Testis (tissue), 3 donors: ENCODE measurements around the gene MOBP. TPM values are rescaled to one million over a fixed set of nuclear protein-coding genes. Genes with fewer than 3 reads are reported as not detected.

ENCODE experiments used
- DNase-seq: peaks from one replicate; pipeline ENCODE4 v3.0.0-alpha.2; 2019
- H3K27ac ChIP-seq, 2 donors: fragments of 200-600 bp; sonication (generic); one replicate each; pipeline ENCODE4 v1.5.1; 2019
- H3K27me3 ChIP-seq: fragments of 200-600 bp; sonication (generic); one replicate; pipeline ENCODE4 v1.5.1; 2019
- H3K36me3 ChIP-seq: fragments of 200-600 bp; sonication (generic); one replicate; pipeline ENCODE4 v1.5.1; 2017; ENCODE audit warnings: low read depth; ENCODE audit errors: missing control alignments
- H3K4me1 ChIP-seq: fragments of 200-600 bp; sonication (generic); one replicate; pipeline ENCODE4 v1.5.1; 2019
- H3K4me3 ChIP-seq, 2 donors: fragments of 200-600 bp; sonication (generic); one replicate each; pipeline ENCODE4 v1.5.1; 2017 to 2019
- H3K9me3 ChIP-seq: fragments of 200-600 bp; sonication (generic); one replicate; pipeline ENCODE4 v1.5.1; 2017
- POLR2A ChIP-seq: fragments of 450-650 bp; IDR thresholded peaks from one replicate; pipeline ENCODE4 v1.6.1; 2017; ENCODE audit warnings: antibody characterized with exemption, mild to moderate bottlenecking, moderate library complexity
- WGBS, 2 donors: methylation state at CpG; one replicate each; pipeline ENCODE4 v1.1.5; 2018; 5-methylcytosine and 5-hydroxymethylcytosine counted together
- intact Hi-C: fragments of 100-400 bp; cut with DNase I; formaldehyde crosslinking; loops from one replicate; pipeline ENCODE4 v1.15.1; 2023; ENCODE audit warnings: low total_unique reads
- polyA plus RNA-seq: library from polyadenylated mRNA; stranded (reverse); fragments of 350-450 nt; fragmentation: Illumina TruSeq; extraction: RNeasy Lipid Tissue Mini Kit (QIAGEN cat#74804); gene quantifications from one replicate; pipeline ENCODE4 v1.2.3, GENCODE V29; 2014; ENCODE audit warnings: low read depth, low replicate concordance; ENCODE audit not compliant: insufficient read depth
- total RNA-seq, 2 donors: library from RNA; depleted of rRNA; stranded (reverse); fragments of >200 nt; gene quantifications; one replicate each; pipeline ENCODE4 v1.2.3, GENCODE V29; 2016
- TF ChIP-seq, protein P1 (sequence below), 3 experiments: fragments of 450-650 bp in 2 of 3; fragments of 200-600 bp in 1 of 3; sonication (generic) in 1 of 3; IDR thresholded peaks; one replicate each; pipeline ENCODE4 v1.5.1; 2016 to 2019; ENCODE audit warnings: antibody characterized with exemption in 3 of 3, mild to moderate bottlenecking in 2 of 3, moderate library complexity in 1 of 3

MOBP gene
- total and polyA plus RNA-seq, 3 donors from 2014 or later: 5.6 to 19.5 (median 8.5) TPM

DNA sequence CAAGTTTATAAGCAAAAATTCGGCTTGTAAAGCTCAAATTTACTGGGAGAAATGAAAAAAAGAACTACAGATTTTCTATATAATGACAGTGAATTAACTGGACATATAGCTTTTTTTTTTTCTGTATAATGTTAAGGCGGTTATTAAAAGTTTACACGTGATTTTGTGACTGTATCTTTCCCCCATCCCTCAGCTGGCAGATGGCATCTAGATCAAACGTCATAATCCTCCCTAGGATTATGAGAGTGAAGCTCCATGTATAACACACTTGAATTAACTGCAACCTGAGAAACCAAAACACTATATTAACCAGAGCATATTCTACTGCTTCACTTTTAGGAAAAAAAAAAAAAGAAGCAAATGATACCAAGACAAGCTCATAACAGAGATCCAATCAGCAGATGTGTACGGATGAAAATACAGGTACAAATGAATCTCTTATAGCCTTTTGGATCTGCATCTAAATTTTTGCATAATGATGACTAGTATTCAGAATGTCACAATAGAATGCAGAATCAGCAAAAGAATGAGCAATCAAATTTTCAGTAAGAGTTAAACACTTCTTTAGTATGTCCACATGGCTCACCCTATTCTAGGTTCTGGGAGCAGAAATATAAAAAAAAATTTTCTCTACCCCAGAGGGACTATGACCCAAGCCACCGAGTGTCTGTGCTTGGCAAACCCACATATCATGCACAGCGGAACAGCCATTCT, 12.4 kb downstream of the MOBP start:
- Histone ChIP-seq H3K9me3 (no peaks in the 10 kb centered on the region), H3K4me3 (no peak overlapping the region), H3K27ac (no peak overlapping the region), H3K27me3 (no peaks in the 10 kb centered on the region), H3K36me3 (no peaks in the 10 kb centered on the region), H3K4me1 (no peaks in the 10 kb centered on the region)
- intact Hi-C loops: no loop called here
- whole genome bisulfite sequencing, 2 donors: 74 to 76% methylated on average over 7 of the region's 7 CpGs
- no peak for DNase-seq
- TF ChIP-seq POLR2A: no peak
- TF ChIP-seq, protein P1, sequence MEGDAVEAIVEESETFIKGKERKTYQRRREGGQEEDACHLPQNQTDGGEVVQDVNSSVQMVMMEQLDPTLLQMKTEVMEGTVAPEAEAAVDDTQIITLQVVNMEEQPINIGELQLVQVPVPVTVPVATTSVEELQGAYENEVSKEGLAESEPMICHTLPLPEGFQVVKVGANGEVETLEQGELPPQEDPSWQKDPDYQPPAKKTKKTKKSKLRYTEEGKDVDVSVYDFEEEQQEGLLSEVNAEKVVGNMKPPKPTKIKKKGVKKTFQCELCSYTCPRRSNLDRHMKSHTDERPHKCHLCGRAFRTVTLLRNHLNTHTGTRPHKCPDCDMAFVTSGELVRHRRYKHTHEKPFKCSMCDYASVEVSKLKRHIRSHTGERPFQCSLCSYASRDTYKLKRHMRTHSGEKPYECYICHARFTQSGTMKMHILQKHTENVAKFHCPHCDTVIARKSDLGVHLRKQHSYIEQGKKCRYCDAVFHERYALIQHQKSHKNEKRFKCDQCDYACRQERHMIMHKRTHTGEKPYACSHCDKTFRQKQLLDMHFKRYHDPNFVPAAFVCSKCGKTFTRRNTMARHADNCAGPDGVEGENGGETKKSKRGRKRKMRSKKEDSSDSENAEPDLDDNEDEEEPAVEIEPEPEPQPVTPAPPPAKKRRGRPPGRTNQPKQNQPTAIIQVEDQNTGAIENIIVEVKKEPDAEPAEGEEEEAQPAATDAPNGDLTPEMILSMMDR (IDR thresholded peaks at IDR 0.05): no peak

DNA sequence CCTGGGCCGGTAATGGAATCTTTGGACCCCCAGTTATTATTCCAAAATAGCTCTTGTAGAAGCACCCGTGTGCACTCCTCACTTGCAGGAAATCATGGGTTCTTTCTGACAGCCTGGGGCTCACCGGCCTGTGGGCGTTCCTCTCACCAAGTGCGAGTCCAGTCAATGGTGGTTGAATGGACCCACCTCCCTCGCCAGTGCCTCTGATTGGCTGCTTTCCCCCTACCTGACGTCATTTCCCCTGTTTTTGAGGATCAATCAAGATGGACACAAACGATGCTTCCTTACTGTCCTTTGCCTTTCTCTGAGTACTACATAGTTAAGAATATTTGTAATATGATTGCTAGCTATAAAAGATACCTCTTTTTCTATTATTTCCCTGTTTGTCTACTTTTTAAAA, 18.1 kb downstream of the MOBP start:
- Histone ChIP-seq H3K4me3 (no peak overlapping the region), H3K36me3 (no peaks in the 10 kb centered on the region), H3K9me3 (no peaks in the 10 kb centered on the region), H3K27me3 (no peaks in the 10 kb centered on the region), H3K27ac (no peak overlapping the region), H3K4me1 (no peaks in the 10 kb centered on the region)
- 40 to 76% methylated on average over 8 of the region's 8 CpGs for WGBS, 2 donors
- intact Hi-C loops: no loop called here
- TF ChIP-seq, protein P1 (IDR thresholded peaks at IDR 0.05): no peak
- TF ChIP-seq POLR2A: no peak
- peak; percentile 59 for DNase-seq

GRCh38 chr3:39491014-39491413, 23.5 kb downstream of the MOBP start:
- Histone ChIP-seq H3K27me3 (no peaks in the 10 kb centered on the region), H3K9me3 (no peaks in the 10 kb centered on the region), H3K4me3 (no peak overlapping the region), H3K27ac (no peak overlapping the region), H3K36me3 (no peaks in the 10 kb centered on the region), H3K4me1 (no peaks in the 10 kb centered on the region)
- intact Hi-C loops: no loop called here
- TF ChIP-seq, protein P1 (IDR thresholded peaks at IDR 0.05): no peak
- no peak for TF ChIP-seq POLR2A
- no peak for DNase-seq
- 66 to 86% methylated on average over 3 of the region's 3 CpGs for WGBS, 2 donors

- Histone ChIP-seq H3K9me3 (no peaks in the 10 kb centered on the region), H3K27me3 (no peaks in the 10 kb centered on the region), H3K27ac (no peak overlapping the region), H3K36me3 (no peaks in the 10 kb centered on the region), H3K4me1 (no peaks in the 10 kb centered on the region), H3K4me3 (no peak overlapping the region)
- 89 to 91% methylated on average over 3 of the region's 3 CpGs for WGBS, 2 donors
- TF ChIP-seq, protein P1 (IDR thresholded peaks at IDR 0.05): no peak
- TF ChIP-seq POLR2A: no peak
- intact Hi-C loops: no loop called here
- no peak for DNase-seq
Observed at GRCh38 chr3:39491733-39492350, 24.4 kb downstream of the MOBP start.
